Endothelial cell of umbilical vein (primary cell): Measurements from ENCODE around the gene GLB1L2. TPM values are rescaled to one million over a fixed set of nuclear protein-coding genes. Genes with fewer than 3 reads are reported as not detected.

ENCODE experiments used
- BruUV-seq: library from RNA; stranded (reverse); fragments of 400-500 nt; replicated peaks from 2 replicates; lab custom pipeline; 2021; lab: Mats Ljungman, UMichigan
- CTCF ChIA-PET: fragments of 300-600, 350-600 bp; sonication (Branson Sonifier 250); formaldehyde crosslinking; loops from one replicate; lab custom pipeline; 2021; ENCODE audit warnings: antibody characterized with exemption, inconsistent platforms; lab: Charles Lee
- POLR2A ChIA-PET: fragments of 300-600, 350-600 bp; sonication (Branson Sonifier 250); formaldehyde crosslinking; loops from one replicate; lab custom pipeline; 2021; ENCODE audit warnings: antibody characterized with exemption, inconsistent platforms; lab: Charles Lee
- DNase-seq: peaks from one replicate; pipeline ENCODE4 v3.0.0-alpha.2; 2011; ENCODE audit warnings: low read depth, low spot score
- FAIRE-seq: peaks from 2 replicates; lab custom pipeline; 2011; peaks lifted over from hg19 to GRCh38; lab: Jason Lieb, UNC
- H2AFZ ChIP-seq: 2 replicates; pipeline ENCODE4 v1.6.0; 2012; ENCODE audit warnings: low read depth, low read length, control low read depth, inconsistent platforms
- H3K27ac ChIP-seq: 2 replicates; pipeline ENCODE4 v1.5.1; 2011; ENCODE audit warnings: low read depth, mild to moderate bottlenecking, control low read depth, low read length, moderate library complexity; ENCODE audit not compliant: insufficient read depth
- H3K27me3 ChIP-seq, 2 experiments: 2 replicates each; pipeline versions ENCODE4 v1.6.0 to v1.6.1; 2011; ENCODE audit warnings: low read length in 2 of 2, mixed read lengths in 1 of 2; ENCODE audit not compliant: control insufficient read depth in 2 of 2, insufficient read depth in 2 of 2
- H3K36me3 ChIP-seq, 2 experiments: 2 replicates in 1 of 2; 3 replicates in 1 of 2; pipeline ENCODE4 v1.5.1; 2011; ENCODE audit warnings: low read length in 2 of 2, mild to moderate bottlenecking in 1 of 2, moderate library complexity in 1 of 2; ENCODE audit not compliant: control insufficient read depth in 2 of 2, insufficient read depth in 2 of 2; ENCODE audit errors: extremely low read depth in 1 of 2
- H3K4me1 ChIP-seq: 3 replicates; pipeline ENCODE4 v1.5.1; 2011; ENCODE audit warnings: mild to moderate bottlenecking, low read length; ENCODE audit not compliant: control insufficient read depth, insufficient read depth; ENCODE audit errors: extremely low read depth
- H3K4me2 ChIP-seq: 2 replicates; pipeline ENCODE4 v1.6.1; 2011; ENCODE audit warnings: low read length, control low read depth, mixed read lengths; ENCODE audit not compliant: insufficient read depth
- H3K4me3 ChIP-seq, 3 experiments: fragments of 200-600 bp in 1 of 3; sonication (generic), shearing (Covaris generic) in 1 of 3; replicated peaks in 1 of 3; 2 replicates each; pipeline ENCODE4 v1.5.1; 2011 to 2016; ENCODE audit warnings: control low read depth in 3 of 3, low read length in 3 of 3, mild to moderate bottlenecking in 2 of 3, inconsistent platforms in 1 of 3, low read depth in 1 of 3, moderate library complexity in 1 of 3; ENCODE audit not compliant: insufficient read depth in 1 of 3
- H3K79me2 ChIP-seq: 2 replicates; pipeline ENCODE4 v1.6.0; 2012; ENCODE audit warnings: low read length, inconsistent platforms; ENCODE audit not compliant: control insufficient read depth, insufficient read depth
- H3K9ac ChIP-seq: replicated peaks from 2 replicates; pipeline ENCODE3; 2011; ENCODE audit warnings: low read length, control low read depth; ENCODE audit not compliant: insufficient read depth; ENCODE audit errors: extremely low read depth
- H3K9me1 ChIP-seq: replicated peaks from 3 replicates; pipeline ENCODE4 v1.6.0; 2011; ENCODE audit warnings: mild to moderate bottlenecking, low read length; ENCODE audit not compliant: control insufficient read depth, insufficient read depth; ENCODE audit errors: extremely low read depth
- H3K9me3 ChIP-seq: replicated peaks from 2 replicates; pipeline ENCODE4 v1.5.1; 2012; ENCODE audit warnings: low read length, inconsistent platforms; ENCODE audit not compliant: control insufficient read depth, insufficient read depth
- H4K20me1 ChIP-seq: replicated peaks from 2 replicates; pipeline ENCODE3; 2011; ENCODE audit warnings: mild to moderate bottlenecking, low read length; ENCODE audit not compliant: control insufficient read depth, insufficient read depth; ENCODE audit errors: extremely low read depth
- EZH2 ChIP-seq: IDR thresholded peaks from 2 replicates; pipeline ENCODE4 v1.6.1; 2012; ENCODE audit warnings: borderline replicate concordance, low read depth, mild to moderate bottlenecking, moderate library complexity, low read length, inconsistent platforms; ENCODE audit not compliant: severe bottlenecking
- GATA2 ChIP-seq: IDR thresholded peaks from 2 replicates; pipeline ENCODE4 v1.7.0; 2011; ENCODE audit warnings: low read depth, mild to moderate bottlenecking, moderate library complexity, mixed read lengths, low read length; ENCODE audit not compliant: insufficient read length, insufficient read depth
- JUN ChIP-seq: IDR thresholded peaks from 2 replicates; pipeline ENCODE4 v1.6.1; 2011; ENCODE audit warnings: borderline replicate concordance, low read depth; ENCODE audit not compliant: insufficient read length, insufficient read depth
- MAX ChIP-seq: IDR thresholded peaks from 2 replicates; pipeline ENCODE4 v1.6.1; 2011; ENCODE audit not compliant: insufficient read depth, insufficient read length
- MYC ChIP-seq: IDR thresholded peaks from one replicate; pipeline ENCODE4 v1.6.1; 2011; ENCODE audit warnings: mild to moderate bottlenecking, low read depth, low read length
- POLR2A ChIP-seq: IDR thresholded peaks from 2 replicates; pipeline ENCODE4 v1.6.1; 2012; ENCODE audit warnings: low read depth, mild to moderate bottlenecking, control low read depth, low read length
- dilution Hi-C: fragments of 300-500 bp; cut with MboI; formaldehyde crosslinking; loops from one replicate; pipeline ENCODE4 v1.15.0; 2019; ENCODE audit warnings: low sequenced_read_pairs; ENCODE audit not compliant: extremely low pct_ligation_motif_present
- intact Hi-C: fragments of 100-400 bp; cut with micrococcal nuclease; formaldehyde crosslinking; loops from one replicate; pipeline ENCODE4 v1.10.0; 2022
- polyA plus RNA-seq, 4 experiments: library from polyadenylated mRNA; depleted of rRNA in 3 of 4; stranded (reverse) in 3 of 4; unstranded in 1 of 4; fragments of >200 nt; gene quantifications; 2 replicates each; pipeline versions ENCODE4 v1.2.1 to v1.2.3, GENCODE V29; 2011 to 2012; ENCODE audit warnings: missing spikeins in 1 of 4
- total RNA-seq: library from RNA; stranded (reverse); gene quantifications from 2 replicates; pipeline ENCODE4 v1.2.3, GENCODE V29; 2021
- TF ChIP-seq, protein P1 (sequence below), 2 donors: IDR thresholded peaks; 1 replicate in 1 of 2; 2 replicates in 1 of 2; pipeline ENCODE4 v1.5.1; 2011; ENCODE audit warnings: low read length in 2 of 2, mild to moderate bottlenecking in 2 of 2, moderate library complexity in 2 of 2, control low read depth in 1 of 2, inconsistent platforms in 1 of 2, low read depth in 1 of 2; ENCODE audit not compliant: insufficient read depth in 1 of 2; ENCODE audit errors: extremely low read depth in 1 of 2

The GLB1L2 gene
- total and polyA plus RNA-seq, 2 donors (not counting 3 experiments of a cell fraction or from before 2014, with no cell fraction given): 0.55 to 0.59 TPM

DNA sequence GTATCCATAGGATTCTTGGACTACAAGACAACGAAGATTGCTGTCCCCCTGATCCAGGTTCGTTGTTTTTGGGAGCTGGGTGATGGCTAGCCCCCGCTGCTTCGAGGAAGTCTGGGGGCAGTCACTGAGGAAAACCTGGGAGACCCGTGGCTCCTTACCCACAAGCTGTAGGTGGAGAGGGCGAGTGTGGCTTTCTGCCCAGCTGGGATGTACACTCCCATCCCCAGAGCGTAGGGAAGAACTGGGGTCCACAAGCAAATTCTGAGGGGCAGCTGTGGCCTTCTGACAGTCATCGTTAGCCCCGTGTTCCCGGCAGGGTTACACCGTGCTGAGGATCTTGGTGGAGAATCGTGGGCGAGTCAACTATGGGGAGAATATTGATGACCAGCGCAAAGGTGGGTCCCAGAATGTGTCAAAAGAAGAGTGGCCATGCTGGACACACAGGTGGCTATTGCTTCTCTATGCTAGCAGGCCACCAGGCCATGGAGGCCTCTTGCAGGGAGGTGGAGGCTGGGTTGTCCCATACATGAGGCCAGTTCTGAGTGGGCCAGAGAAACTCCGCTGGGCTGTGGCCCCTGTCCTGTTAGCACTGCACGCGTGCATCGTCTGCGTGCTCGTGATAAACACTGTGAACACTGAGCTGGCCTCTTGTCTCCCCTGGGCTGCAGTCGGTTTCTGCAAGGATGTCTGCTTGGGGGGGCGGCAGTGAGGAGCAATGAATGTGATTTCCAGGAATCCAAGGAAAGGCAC is 39.8 kb downstream of the GLB1L2 start:
- H4K20me1 ChIP-seq: no peaks in the 10 kb centered on the region
- H2AFZ ChIP-seq: no peak overlapping the region
- no peak overlapping the region for H3K27ac ChIP-seq
- no peak overlapping the region for H3K9ac ChIP-seq
- H3K9me3 ChIP-seq: no peaks in the 10 kb centered on the region
- no peaks in the 10 kb centered on the region for H3K36me3 ChIP-seq
- no peaks in the 10 kb centered on the region for H3K27me3 ChIP-seq
- no peak overlapping the region for H3K4me2 ChIP-seq
- POLR2A ChIA-PET: no interaction called here
- DNase-seq (no peak), FAIRE-seq (no peak)
- H3K4me3 ChIP-seq: no peak overlapping the region
- H3K79me2 ChIP-seq: no peaks in the 10 kb centered on the region
- no peaks in the 10 kb centered on the region for H3K4me1 ChIP-seq
- intact Hi-C loops (no loop called here), dilution Hi-C loops (no loop called here)
- no TSS peak for BruUV-seq
- TF ChIP-seq MAX (no peak), EZH2 (no peak), MYC (no peak), GATA2 (no peak), POLR2A (no peak), JUN (no peak)
- TF ChIP-seq, protein P1, sequence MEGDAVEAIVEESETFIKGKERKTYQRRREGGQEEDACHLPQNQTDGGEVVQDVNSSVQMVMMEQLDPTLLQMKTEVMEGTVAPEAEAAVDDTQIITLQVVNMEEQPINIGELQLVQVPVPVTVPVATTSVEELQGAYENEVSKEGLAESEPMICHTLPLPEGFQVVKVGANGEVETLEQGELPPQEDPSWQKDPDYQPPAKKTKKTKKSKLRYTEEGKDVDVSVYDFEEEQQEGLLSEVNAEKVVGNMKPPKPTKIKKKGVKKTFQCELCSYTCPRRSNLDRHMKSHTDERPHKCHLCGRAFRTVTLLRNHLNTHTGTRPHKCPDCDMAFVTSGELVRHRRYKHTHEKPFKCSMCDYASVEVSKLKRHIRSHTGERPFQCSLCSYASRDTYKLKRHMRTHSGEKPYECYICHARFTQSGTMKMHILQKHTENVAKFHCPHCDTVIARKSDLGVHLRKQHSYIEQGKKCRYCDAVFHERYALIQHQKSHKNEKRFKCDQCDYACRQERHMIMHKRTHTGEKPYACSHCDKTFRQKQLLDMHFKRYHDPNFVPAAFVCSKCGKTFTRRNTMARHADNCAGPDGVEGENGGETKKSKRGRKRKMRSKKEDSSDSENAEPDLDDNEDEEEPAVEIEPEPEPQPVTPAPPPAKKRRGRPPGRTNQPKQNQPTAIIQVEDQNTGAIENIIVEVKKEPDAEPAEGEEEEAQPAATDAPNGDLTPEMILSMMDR (IDR thresholded peaks at IDR 0.05; ENCODE audit: extremely low read depth in 1 of 2, insufficient read depth in 1 of 2, low read depth in 1 of 2, low read length in 2 of 2): no peak
- CTCF ChIA-PET: no interaction called here
- no peaks in the 10 kb centered on the region for H3K9me1 ChIP-seq
